Measurements from ENCODE around the gene KPNA6.
A peak's percentile ranks its signal among the peaks of the same experiment; 100 is the strongest.

The KPNA6 gene

DNA sequence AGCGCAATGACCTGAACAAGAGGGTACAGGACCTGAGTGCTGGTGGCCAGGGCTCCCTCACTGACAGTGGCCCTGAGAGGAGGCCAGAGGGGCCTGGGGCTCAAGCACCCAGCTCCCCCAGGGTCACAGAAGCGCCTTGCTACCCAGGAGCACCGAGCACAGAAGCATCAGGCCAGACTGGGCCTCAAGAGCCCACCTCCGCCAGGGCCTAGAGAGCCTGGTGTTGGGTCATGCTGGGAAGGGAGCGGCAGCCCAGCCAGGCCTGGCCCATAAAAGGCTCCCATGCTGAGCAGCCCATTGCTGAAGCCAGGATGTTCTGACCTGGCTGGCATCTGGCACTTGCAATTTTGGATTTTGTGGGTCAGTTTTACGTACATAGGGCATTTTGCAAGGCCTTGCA lies 87.1 kb downstream of the KPNA6 start:
- DNase-seq = no peak

DNA sequence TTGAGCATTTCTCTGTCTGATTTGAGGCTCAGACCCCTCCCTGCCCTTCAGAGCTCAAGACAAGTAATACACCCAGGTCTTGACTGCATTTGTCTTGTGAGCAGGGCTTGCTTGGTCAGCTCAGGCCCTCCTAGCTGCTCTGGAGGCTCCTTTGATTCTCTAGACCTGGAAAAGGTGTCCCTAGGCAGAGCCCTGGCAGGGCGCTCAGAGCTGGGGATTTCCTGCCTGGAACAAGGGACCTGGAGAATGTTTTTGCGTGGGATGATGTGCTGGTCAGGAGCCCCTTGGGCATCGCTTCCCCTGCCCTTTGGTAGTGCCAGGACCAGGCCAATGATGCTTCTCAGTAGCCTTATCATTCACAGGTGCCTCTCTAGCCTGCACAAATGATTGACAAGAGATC lies 87.7 kb downstream of the KPNA6 start:
- no peak for DNase-seq

GRCh38 chr1:32195972-32196823 lies 88.3 kb downstream of the KPNA6 start:
- no peak for DNase-seq

GRCh38 chr1:32197074-32197473 lies 89.2 kb downstream of the KPNA6 start:
- DNase-seq = no peak

DNA sequence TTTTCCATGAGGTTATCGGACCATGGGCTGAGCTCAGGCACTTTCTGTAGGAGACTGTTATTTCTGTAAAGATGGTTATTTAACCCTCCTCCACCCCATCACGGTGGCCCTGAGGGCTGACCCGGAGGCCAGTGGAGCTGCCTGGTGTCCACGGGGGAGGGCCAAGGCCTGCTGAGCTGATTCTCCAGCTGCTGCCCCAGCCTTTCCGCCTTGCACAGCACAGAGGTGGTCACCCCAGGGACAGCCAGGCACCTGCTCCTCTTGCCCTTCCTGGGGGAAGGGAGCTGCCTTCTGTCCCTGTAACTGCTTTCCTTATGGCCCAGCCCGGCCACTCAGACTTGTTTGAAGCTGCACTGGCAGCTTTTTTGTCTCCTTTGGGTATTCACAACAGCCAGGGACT lies 90.0 kb downstream of the KPNA6 start:
- DNase-seq = peak; percentile 47

- peak; percentile 21 for DNase-seq
Measured at GRCh38 chr1:32198237-32199042, 90.6 kb downstream of the KPNA6 start.

- peak; percentile 21 for DNase-seq
Measured at GRCh38 chr1:32199043-32199716, 91.3 kb downstream of the KPNA6 start.

GRCh38 chr1:32199717-32200072 lies 91.8 kb downstream of the KPNA6 start:
- peak; percentile 45 for DNase-seq

- DNase-seq = peak; percentile 95
Measured at GRCh38 chr1:32200226-32201010, 92.6 kb downstream of the KPNA6 start, which contains the start of gene CCDC28B. Gene CCDC28B (plus strand): TSS chr1:32200595. CDS start chr1:32201936, 1,341 bp downstream.

DNA sequence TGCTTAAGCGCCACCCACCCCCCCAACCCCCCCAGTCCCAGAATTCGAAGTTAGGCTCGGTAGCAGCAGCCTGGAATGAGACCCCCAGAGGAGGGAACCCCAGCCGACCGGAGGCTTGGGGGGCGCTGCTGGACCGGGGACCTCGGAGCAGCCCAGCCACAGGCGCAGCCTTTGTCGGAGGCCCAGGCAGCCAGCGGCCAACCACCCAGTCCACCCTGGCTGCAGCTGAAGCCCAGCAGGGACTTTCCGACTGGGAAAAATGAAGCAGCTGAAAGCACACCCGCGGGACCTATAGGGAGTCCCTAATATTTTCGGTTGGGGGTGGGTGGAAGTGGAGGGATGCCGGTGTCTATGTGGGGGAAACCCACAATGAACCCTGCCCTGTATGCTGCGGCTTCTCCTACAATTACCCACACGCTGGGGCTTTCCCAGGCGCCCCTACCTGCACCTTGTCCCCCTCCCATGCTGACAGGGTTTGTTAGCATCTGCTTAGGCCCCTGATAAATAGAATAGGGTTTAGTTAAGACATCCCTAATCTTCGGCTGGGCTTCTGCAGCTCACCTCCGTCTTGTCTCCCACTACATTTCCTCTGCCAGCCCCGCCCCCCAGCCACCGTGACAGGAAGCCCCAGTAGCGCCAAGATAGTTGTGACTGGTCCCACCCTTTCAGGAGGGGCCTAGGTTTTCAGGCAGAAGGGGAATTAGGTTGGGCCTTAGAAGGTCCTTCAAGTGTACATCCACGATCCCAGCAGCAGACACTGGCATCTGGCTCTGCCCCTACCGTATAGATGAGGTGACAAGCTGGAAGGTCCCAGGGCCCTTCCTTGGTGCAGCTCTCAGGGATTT lies 93.4 kb downstream of the KPNA6 start:
- DNase-seq = no peak

GRCh38 chr1:32204943-32205361 lies 97.1 kb downstream of the KPNA6 start:
- no peak for DNase-seq

DNA sequence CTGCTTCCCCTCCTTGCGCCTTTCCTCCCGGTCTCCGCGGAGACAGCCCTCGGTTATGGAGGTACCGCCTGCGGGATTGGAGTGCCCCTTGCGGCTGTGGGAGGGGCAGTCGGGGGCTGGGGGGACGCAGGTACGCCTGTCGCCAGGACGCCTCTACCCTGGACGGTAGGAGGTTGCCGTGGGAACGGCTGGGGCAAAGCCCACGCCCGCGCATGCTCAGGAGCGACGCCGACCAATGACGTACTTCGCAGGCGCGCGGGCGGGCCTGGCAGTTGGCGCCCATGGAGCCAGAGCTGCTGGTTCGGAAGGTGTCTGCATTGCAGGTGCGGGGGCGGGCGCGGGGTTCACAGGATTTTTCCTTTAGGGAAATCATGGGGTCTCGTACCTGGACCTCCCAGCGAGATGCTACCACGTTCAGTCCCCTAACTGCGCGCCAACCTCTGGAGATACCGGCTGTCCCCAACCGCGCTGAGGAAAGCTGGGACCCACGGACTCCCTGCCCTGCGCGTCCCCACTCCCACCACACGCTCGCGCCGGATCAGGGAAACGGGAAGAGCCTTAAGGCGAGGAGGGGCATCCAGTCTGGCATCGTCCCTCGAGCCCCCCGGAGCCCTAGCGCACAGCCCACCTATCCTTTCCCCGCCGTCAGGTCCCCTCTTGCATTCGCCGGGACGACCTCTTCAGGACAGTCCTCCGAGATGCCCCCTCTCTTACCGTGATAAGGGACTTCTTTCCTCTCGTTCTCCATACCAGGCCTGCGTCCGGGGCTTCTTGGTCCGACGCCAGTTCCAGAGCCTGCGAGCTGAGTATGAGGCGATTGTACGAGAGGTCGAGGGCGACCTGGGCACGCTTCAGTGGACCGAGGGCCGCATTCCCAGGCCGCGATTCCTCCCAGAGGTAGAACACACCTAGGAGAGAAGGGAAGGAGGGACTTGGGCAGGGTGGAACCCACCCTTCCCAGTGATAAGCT lies 97.8 kb downstream of the KPNA6 start, which contains the start of gene IQCC:
TSS of gene IQCC (plus strand) at position 271 of the 970 bp plus-strand sequence. CDS start at position 282, 11 bp downstream.
- peak; percentile 94 for DNase-seq

DNA sequence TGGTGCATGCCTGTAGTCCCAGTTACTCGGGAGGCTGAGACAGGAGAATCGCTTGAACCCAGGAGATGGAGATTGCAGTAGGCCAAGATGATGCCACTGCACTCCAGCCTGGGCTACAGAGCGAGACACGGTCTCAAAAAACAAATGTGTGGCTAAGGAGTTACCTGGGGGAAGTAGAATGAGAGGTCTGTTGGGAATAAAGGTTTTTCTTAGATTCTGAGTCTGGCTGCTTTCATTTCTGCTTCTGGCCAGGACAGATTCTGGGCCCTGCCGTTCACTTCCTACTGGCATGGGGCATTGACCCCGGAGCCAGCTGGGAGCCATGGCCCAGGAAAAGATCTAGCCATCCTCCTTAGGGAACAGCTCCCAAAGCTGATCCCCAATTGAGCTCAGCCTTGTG lies 100.6 kb downstream of the KPNA6 start:
- DNase-seq = no peak

DNA sequence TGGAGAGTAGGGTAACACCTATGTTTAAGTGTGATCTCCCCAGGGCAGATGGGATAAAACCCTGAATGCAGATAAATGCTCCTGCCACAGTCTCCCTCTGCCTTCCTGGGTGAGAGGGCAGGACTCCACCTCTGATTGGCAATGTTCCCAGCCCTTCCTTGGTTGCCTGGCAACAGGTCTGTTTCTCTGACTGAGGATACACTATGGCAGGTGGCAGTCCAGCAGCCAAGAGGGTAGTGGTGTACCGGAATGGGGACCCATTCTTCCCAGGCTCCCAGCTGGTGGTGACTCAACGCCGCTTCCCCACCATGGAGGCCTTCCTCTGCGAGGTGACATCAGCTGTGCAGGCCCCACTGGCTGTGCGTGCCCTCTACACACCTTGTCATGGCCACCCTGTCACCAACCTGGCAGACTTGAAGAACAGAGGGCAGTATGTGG lies 101.1 kb downstream of the KPNA6 start, which contains the start of gene DCDC2B:
TSS of gene DCDC2B (plus strand) at position 199 of the 438 bp plus-strand sequence. CDS start at position 204, 5 bp downstream.
- no peak for DNase-seq

DNA sequence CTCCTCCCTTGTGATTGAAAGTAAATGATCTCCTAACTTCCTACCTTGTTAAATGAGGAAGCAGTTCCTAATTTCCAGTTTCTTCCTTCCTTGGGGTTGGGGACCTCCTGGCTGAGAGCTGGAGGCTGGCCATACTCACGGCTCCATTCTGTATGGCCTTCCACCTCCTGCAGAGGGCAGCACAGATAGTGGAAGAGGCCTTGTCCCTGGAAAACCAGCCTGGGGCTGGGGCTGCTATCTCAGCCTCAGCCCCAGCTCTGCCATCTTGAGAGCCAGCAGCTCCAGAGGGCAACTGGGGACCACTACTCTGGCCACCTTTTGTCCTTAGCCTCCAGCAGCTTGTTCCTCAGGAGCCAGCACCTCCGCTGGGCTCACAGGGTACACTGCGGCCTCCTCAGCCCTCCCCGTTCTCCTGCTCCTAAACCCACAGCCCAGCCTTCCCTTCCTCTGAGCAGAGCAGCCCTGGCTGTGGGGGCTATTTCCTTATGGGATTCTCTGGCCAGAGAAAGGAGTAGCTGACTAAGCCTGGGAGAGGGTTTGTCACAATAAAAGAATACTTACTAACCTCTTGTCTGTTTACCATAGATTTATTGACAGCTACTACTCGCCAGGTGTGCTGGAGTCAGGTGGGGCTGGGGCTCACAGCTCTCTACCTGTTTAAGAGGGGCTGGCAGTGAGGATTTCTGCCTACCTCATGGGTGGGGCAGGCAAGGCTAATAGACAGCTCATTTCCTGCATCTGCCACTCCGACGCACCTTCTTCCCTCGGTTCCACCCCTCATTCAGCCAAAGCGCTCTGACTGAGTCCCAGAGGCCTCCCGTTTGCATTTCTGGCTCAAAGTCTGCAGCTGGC lies 108.0 kb downstream of the KPNA6 start:
- DNase-seq = peak; percentile 69

DNA sequence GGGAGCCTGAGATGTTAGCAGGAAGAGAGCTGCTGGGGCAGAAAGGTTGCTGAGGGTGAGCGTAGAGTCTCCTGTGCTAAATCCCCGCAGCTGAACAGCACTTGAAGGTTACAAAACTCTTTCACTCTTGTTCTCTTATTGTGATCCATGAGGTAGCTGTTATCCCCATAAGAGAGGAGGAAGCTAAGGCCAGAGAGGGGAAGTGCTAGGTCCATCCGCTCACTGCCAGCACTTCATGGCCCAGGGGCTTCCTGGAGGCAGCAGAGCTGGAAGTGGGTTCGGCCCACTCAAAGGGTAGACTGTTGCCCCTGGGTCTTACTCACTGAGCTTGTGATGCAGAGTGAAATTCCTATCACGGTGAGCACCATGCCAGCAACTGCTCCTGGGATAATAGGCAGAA lies 108.7 kb downstream of the KPNA6 start:
- no peak for DNase-seq

GRCh38 chr1:32219022-32219421 lies 111.2 kb downstream of the KPNA6 start:
- DNase-seq = no peak

DNA sequence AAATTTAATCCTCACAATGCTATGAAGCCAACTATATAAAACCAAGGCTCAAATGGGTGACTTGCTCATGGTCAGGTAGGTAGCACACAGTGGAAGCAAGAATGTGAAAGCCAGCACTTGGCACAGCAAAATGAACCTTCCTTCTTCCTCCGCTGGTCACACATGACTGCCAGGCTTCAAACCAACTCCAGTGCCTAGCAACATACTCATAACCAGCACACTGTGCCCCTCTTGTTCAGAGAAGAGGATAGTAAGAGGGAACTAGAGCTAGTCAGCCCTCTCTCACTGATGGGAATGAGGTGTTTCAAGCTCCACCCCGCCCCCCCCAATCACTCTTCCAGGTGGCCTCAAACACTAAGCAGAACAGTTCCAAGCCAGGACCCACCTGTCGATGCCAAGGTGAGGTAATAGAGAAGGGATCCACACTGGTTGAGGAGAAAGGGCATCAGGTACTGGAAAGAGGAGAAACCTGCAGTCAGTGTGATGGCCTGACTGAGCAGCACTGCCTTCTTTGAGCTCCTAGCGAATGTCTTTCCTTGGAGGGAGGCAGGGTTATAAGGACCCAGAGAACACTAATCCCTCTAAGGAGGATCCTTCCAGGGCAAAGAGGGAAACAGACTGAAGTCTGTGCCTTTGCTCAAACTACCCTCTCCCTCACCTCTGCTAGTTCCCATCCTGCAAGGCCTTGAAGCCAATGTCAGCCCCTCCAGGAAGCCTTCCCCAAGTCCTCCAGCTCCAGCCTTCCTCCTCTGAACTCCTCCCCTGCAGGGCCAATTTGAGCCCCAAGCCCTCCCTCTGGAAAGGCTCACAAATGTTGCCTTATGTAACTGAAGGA lies 113.1 kb downstream of the KPNA6 start:
- no peak for DNase-seq

Measured in retina (tissue), 1 donor.